WTC11 (cell line): ENCODE measurements around the gene EP400. TPM values are rescaled to one million over a fixed set of nuclear protein-coding genes. Genes with fewer than 3 reads are reported as not detected.

ENCODE experiments used
- ATAC-seq: fragments of 200-7000 bp; cut with Tn5 transposase; 2 replicates; pipeline ENCODE4 v1.10.0; 2021; ENCODE audit warnings: mild to moderate bottlenecking, moderate library complexity
- CTCF ChIA-PET: fragments of 300-600 bp; sonication (Branson Sonifier 250); formaldehyde crosslinking; loops from one replicate; lab custom pipeline; 2021; ENCODE audit warnings: antibody characterized with exemption; lab: Charles Lee
- POLR2A ChIA-PET: fragments of 350-600 bp; sonication (Branson Sonifier 250); formaldehyde crosslinking; loops from one replicate; lab custom pipeline; 2021; ENCODE audit warnings: antibody characterized with exemption; lab: Charles Lee
- DNase-seq: peaks from one replicate; pipeline ENCODE4 v3.0.0; 2021; ENCODE audit warnings: low spot score
- H3K27ac Mint-ChIP-seq: 2 replicates; pipeline ENCODE4 v1.8.0; 2021; ENCODE audit warnings: mixed read lengths
- H3K27me3 Mint-ChIP-seq: 2 replicates; pipeline ENCODE4 v1.8.0; 2021; ENCODE audit warnings: low read depth, mild to moderate bottlenecking, moderate library complexity, mixed read lengths
- H3K36me3 Mint-ChIP-seq: 2 replicates; pipeline ENCODE4 v1.8.0; 2021; ENCODE audit warnings: mixed read lengths
- H3K4me1 Mint-ChIP-seq: 2 replicates; pipeline ENCODE4 v1.8.0; 2022; ENCODE audit warnings: mixed read lengths
- H3K4me3 Mint-ChIP-seq: 2 replicates; pipeline ENCODE4 v1.8.0; 2021; ENCODE audit warnings: mild to moderate bottlenecking, moderate library complexity, mixed read lengths
- H3K9me3 Mint-ChIP-seq: 2 replicates; pipeline ENCODE4 v1.8.0; 2021; ENCODE audit warnings: mixed read lengths
- ATF3 ChIP-seq: sonication (generic); formaldehyde crosslinking; conservative IDR thresholded peaks from 2 replicates; pipeline ENCODE4 v1.8.1; 2022; ENCODE audit warnings: mild to moderate bottlenecking, missing genetic modification reagents
- CREB1 ChIP-seq: sonication (generic); formaldehyde crosslinking; IDR thresholded peaks from 2 replicates; pipeline ENCODE4 v1.8.0; 2023; ENCODE audit warnings: mild to moderate bottlenecking, missing genetic modification reagents
- ESRRA ChIP-seq: sonication (generic); formaldehyde crosslinking; IDR thresholded peaks from 2 replicates; pipeline ENCODE4 v1.8.1; 2022; ENCODE audit warnings: mild to moderate bottlenecking, missing genetic modification reagents, borderline replicate concordance
- GTF2I ChIP-seq: fragments of 250-450 bp; sonication (Bioruptor Pico); conservative IDR thresholded peaks from 2 replicates; pipeline ENCODE4 v1.4.0; 2021; ENCODE audit warnings: mild to moderate bottlenecking
- MYBL2 ChIP-seq: sonication (generic); formaldehyde crosslinking; IDR thresholded peaks from 2 replicates; pipeline ENCODE4 v1.8.1; 2023; ENCODE audit warnings: mild to moderate bottlenecking, moderate library complexity, missing genetic modification reagents
- NR2C2 ChIP-seq: sonication (generic); formaldehyde crosslinking; IDR thresholded peaks from 2 replicates; pipeline ENCODE4 v1.8.0; 2022; ENCODE audit warnings: mild to moderate bottlenecking, missing genetic modification reagents
- OVOL2 ChIP-seq: fragments of 250-450 bp; sonication (Bioruptor Pico); IDR thresholded peaks from 2 replicates; pipeline ENCODE4 v1.9.0; 2021; ENCODE audit warnings: mild to moderate bottlenecking, borderline replicate concordance
- SMAD4 ChIP-seq: sonication (generic); formaldehyde crosslinking; IDR thresholded peaks from 2 replicates; pipeline ENCODE4 v1.8.0; 2022; ENCODE audit warnings: mild to moderate bottlenecking, missing genetic modification reagents
- ZNF121 ChIP-seq: sonication (generic); formaldehyde crosslinking; IDR thresholded peaks from 2 replicates; pipeline ENCODE4 v1.8.0; 2023; ENCODE audit warnings: missing genetic modification reagents
- ZNF396 ChIP-seq: fragments of 250-450 bp; sonication (Bioruptor Pico); IDR thresholded peaks from 2 replicates; pipeline ENCODE4 v1.8.0; 2021; ENCODE audit warnings: mild to moderate bottlenecking, moderate library complexity, borderline replicate concordance
- ZNF423 ChIP-seq: fragments of 250-450 bp; sonication (Bioruptor Pico); IDR thresholded peaks from 2 replicates; pipeline ENCODE4 v2.1.2; 2022; ENCODE audit warnings: mild to moderate bottlenecking, moderate library complexity
- ZNF425 ChIP-seq: fragments of 250-450 bp; sonication (Bioruptor Pico); conservative IDR thresholded peaks from 2 replicates; pipeline ENCODE4 v1.9.0; 2021; ENCODE audit warnings: mild to moderate bottlenecking
- total RNA-seq: library from RNA; stranded (reverse); gene quantifications from 3 replicates; pipeline ENCODE4 v1.2.3, GENCODE V29; 2021
- TF ChIP-seq, protein P1 (sequence below): sonication (generic); formaldehyde crosslinking; IDR thresholded peaks from 2 replicates; pipeline ENCODE4 v1.8.1; 2023; ENCODE audit warnings: mild to moderate bottlenecking, moderate library complexity, missing genetic modification reagents
- TF ChIP-seq, protein P2 (sequence below): sonication (generic); formaldehyde crosslinking; IDR thresholded peaks from 2 replicates; pipeline ENCODE4 v1.8.1; 2023; ENCODE audit warnings: mild to moderate bottlenecking, missing genetic modification reagents, borderline replicate concordance
- TF ChIP-seq, protein P3 (sequence below): sonication (generic); formaldehyde crosslinking; IDR thresholded peaks from 2 replicates; pipeline ENCODE4 v1.8.1; 2022; ENCODE audit warnings: mild to moderate bottlenecking, moderate library complexity, missing genetic modification reagents
- TF ChIP-seq, protein P4 (sequence below): sonication (generic); formaldehyde crosslinking; IDR thresholded peaks from 2 replicates; pipeline ENCODE4 v1.8.0; 2022; ENCODE audit warnings: mild to moderate bottlenecking, missing genetic modification reagents
- TF ChIP-seq, protein P5 (sequence below): fragments of 250-450 bp; sonication (Bioruptor Pico); IDR thresholded peaks from 2 replicates; pipeline ENCODE4 v1.8.0; 2021; ENCODE audit warnings: mild to moderate bottlenecking

Gene EP400
- total RNA-seq, 1 experiment from 2014 or later: 75.8 TPM

- H3K27ac Mint-ChIP-seq: no peak overlapping the region
- TF ChIP-seq ZNF423 (CRISPR knock-in tag): no peak
- no peak for TF ChIP-seq ZNF396
- TF ChIP-seq OVOL2 (CRISPR knock-in tag): no peak
- TF ChIP-seq ATF3 (CRISPR knock-in tag): no peak
- H3K36me3 Mint-ChIP-seq: peaks cover 63% of the 10 kb centered on the region
- DNase-seq: no peak
- ChIA-PET CTCF (no interaction called here), POLR2A (no interaction called here)
- peak; percentile 24; the same call in 1 of the 2 replicates for ATAC-seq
- no peak overlapping the region for H3K4me3 Mint-ChIP-seq
- H3K27me3 Mint-ChIP-seq: no peaks in the 10 kb centered on the region
- H3K9me3 Mint-ChIP-seq: no peaks in the 10 kb centered on the region
- H3K4me1 Mint-ChIP-seq: no peaks in the 10 kb centered on the region
These were observed 71.5 kb downstream of the EP400 start for GRCh38 chr12:132021031-132021871.

DNA sequence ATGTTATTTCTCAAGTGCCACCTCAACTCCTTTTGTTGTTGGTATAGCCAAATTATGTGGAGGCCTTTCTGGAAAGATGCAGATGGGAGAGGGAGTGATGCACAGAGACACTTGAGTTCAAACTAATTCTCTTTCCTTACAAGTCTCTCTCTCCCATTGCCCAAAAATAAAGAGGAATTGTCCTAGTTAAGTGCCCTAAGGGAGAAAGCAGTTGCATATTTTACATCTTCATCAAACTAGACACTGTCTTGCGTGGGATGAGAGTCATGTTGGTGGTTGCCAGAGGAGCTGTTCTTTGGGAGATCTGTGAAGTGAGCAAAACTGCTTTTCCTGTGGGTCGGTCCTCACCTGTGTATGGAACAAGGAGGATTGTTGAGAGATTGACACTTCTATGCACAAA, 72.2 kb downstream of the EP400 start:
- no peak for TF ChIP-seq GTF2I (CRISPR knock-in tag)
- no peak for TF ChIP-seq NR2C2 (CRISPR knock-in tag)
- TF ChIP-seq, protein P1, sequence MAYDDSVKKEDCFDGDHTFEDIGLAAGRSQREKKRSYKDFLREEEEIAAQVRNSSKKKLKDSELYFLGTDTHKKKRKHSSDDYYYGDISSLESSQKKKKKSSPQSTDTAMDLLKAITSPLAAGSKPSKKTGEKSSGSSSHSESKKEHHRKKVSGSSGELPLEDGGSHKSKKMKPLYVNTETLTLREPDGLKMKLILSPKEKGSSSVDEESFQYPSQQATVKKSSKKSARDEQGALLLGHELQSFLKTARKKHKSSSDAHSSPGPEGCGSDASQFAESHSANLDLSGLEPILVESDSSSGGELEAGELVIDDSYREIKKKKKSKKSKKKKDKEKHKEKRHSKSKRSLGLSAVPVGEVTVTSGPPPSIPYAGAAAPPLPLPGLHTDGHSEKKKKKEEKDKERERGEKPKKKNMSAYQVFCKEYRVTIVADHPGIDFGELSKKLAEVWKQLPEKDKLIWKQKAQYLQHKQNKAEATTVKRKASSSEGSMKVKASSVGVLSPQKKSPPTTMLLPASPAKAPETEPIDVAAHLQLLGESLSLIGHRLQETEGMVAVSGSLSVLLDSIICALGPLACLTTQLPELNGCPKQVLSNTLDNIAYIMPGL (CRISPR knock-in tag): no peak
- no peak for TF ChIP-seq ZNF121
- TF ChIP-seq ZNF425: no peak
- TF ChIP-seq, protein P2, sequence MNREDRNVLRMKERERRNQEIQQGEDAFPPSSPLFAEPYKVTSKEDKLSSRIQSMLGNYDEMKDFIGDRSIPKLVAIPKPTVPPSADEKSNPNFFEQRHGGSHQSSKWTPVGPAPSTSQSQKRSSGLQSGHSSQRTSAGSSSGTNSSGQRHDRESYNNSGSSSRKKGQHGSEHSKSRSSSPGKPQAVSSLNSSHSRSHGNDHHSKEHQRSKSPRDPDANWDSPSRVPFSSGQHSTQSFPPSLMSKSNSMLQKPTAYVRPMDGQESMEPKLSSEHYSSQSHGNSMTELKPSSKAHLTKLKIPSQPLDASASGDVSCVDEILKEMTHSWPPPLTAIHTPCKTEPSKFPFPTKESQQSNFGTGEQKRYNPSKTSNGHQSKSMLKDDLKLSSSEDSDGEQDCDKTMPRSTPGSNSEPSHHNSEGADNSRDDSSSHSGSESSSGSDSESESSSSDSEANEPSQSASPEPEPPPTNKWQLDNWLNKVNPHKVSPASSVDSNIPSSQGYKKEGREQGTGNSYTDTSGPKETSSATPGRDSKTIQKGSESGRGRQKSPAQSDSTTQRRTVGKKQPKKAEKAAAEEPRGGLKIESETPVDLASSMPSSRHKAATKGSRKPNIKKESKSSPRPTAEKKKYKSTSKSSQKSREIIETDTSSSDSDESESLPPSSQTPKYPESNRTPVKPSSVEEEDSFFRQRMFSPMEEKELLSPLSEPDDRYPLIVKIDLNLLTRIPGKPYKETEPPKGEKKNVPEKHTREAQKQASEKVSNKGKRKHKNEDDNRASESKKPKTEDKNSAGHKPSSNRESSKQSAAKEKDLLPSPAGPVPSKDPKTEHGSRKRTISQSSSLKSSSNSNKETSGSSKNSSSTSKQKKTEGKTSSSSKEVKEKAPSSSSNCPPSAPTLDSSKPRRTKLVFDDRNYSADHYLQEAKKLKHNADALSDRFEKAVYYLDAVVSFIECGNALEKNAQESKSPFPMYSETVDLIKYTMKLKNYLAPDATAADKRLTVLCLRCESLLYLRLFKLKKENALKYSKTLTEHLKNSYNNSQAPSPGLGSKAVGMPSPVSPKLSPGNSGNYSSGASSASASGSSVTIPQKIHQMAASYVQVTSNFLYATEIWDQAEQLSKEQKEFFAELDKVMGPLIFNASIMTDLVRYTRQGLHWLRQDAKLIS (CRISPR knock-in tag): no peak
- TF ChIP-seq, protein P3, sequence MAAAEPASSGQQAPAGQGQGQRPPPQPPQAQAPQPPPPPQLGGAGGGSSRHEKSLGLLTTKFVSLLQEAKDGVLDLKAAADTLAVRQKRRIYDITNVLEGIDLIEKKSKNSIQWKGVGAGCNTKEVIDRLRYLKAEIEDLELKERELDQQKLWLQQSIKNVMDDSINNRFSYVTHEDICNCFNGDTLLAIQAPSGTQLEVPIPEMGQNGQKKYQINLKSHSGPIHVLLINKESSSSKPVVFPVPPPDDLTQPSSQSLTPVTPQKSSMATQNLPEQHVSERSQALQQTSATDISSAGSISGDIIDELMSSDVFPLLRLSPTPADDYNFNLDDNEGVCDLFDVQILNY (CRISPR knock-in tag): no peak
- no peak for TF ChIP-seq ESRRA
- no peak for TF ChIP-seq SMAD4 (CRISPR knock-in tag)
- TF ChIP-seq, protein P4, sequence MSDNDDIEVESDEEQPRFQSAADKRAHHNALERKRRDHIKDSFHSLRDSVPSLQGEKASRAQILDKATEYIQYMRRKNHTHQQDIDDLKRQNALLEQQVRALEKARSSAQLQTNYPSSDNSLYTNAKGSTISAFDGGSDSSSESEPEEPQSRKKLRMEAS: no peak
- no peak for TF ChIP-seq CREB1
- TF ChIP-seq, protein P5, sequence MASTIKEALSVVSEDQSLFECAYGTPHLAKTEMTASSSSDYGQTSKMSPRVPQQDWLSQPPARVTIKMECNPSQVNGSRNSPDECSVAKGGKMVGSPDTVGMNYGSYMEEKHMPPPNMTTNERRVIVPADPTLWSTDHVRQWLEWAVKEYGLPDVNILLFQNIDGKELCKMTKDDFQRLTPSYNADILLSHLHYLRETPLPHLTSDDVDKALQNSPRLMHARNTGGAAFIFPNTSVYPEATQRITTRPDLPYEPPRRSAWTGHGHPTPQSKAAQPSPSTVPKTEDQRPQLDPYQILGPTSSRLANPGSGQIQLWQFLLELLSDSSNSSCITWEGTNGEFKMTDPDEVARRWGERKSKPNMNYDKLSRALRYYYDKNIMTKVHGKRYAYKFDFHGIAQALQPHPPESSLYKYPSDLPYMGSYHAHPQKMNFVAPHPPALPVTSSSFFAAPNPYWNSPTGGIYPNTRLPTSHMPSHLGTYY (CRISPR knock-in tag): no peak
- TF ChIP-seq MYBL2 (CRISPR knock-in tag): no peak
- no peak for ATAC-seq
- no peak overlapping the region for H3K27ac Mint-ChIP-seq
- H3K27me3 Mint-ChIP-seq: no peaks in the 10 kb centered on the region
- ChIA-PET POLR2A (no interaction called here), CTCF (no interaction called here)
- H3K4me3 Mint-ChIP-seq: no peak overlapping the region
- no peaks in the 10 kb centered on the region for H3K9me3 Mint-ChIP-seq
- no peak for DNase-seq
- H3K4me1 Mint-ChIP-seq: no peaks in the 10 kb centered on the region
- peaks cover 66% of the 10 kb centered on the region for H3K36me3 Mint-ChIP-seq
